ENCODE data around the gene BATF3. TPM values are rescaled to one million over a fixed set of nuclear protein-coding genes. Genes with fewer than 3 reads are reported as not detected.
A peak's percentile ranks its signal among the peaks of the same experiment; 100 is the strongest.

The BATF3 gene
- total and polyA plus RNA-seq, 8 donors: 0.20 to 3.1 (median 0.95) TPM; not detected in 1

DNA sequence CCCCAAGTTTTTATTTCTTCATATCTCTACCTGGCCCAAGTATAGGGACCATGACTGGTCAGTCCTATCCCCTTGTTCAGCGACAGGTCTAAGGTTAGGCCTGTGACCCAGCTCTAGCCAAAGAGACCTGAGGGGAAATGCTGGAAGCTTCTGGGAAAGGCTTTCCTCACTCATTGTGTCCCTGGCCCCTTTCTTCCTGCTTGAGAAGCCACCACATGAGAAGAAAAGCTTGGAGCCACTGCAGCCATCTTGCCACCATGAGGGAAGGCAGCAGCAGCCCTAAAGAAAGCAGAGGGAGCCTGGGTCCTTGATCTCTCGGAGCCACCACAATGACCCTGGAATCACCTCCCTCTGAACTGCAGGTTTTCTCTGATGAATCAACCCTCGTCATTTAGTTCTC is 47.7 kb downstream of the BATF3 start:
- no peaks in the 10 kb centered on the region for H3K4me1 ChIP-seq
- no peak overlapping the region for H3K4me3 ChIP-seq
- 88 to 93% methylated on average over 3 of the region's 3 CpGs for WGBS, 2 donors
- H3K27me3 ChIP-seq: no peaks in the 10 kb centered on the region
- FAIRE-seq (no peak), DNase-seq (no peak), ATAC-seq (no peak)
- intact Hi-C loops (cut with DNase I): no loop called here
- H3K27ac ChIP-seq: no peak overlapping the region
- TF ChIP-seq, protein P1, sequence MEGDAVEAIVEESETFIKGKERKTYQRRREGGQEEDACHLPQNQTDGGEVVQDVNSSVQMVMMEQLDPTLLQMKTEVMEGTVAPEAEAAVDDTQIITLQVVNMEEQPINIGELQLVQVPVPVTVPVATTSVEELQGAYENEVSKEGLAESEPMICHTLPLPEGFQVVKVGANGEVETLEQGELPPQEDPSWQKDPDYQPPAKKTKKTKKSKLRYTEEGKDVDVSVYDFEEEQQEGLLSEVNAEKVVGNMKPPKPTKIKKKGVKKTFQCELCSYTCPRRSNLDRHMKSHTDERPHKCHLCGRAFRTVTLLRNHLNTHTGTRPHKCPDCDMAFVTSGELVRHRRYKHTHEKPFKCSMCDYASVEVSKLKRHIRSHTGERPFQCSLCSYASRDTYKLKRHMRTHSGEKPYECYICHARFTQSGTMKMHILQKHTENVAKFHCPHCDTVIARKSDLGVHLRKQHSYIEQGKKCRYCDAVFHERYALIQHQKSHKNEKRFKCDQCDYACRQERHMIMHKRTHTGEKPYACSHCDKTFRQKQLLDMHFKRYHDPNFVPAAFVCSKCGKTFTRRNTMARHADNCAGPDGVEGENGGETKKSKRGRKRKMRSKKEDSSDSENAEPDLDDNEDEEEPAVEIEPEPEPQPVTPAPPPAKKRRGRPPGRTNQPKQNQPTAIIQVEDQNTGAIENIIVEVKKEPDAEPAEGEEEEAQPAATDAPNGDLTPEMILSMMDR (IDR thresholded peaks at IDR 0.05): no peak
- no peaks in the 10 kb centered on the region for H3K36me3 ChIP-seq
- no peaks in the 10 kb centered on the region for H3K9me3 ChIP-seq

DNA sequence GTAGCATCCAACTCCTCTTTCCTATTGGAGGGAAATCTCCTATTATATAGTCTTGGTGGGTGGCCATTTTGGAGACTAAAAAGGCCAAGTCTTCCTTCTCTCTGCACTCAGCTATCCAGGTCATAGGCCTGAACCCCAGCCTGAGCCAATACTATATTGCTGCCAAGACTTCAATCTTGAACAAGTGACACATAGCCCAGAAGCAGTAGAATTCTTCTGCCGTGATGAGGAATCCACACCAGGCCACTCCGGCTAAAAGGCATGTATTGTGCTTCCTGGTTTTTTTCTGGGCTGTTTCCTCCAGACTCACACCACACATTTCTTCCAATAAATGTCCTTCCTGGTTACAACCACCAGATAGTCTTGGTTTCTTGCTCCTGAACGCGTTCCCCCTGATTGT is 48.1 kb downstream of the BATF3 start:
- Histone ChIP-seq H3K4me1 (no peaks in the 10 kb centered on the region), H3K36me3 (no peaks in the 10 kb centered on the region), H3K27ac (no peak overlapping the region), H3K9me3 (no peaks in the 10 kb centered on the region), H3K4me3 (no peak overlapping the region), H3K27me3 (no peaks in the 10 kb centered on the region)
- WGBS, 2 donors: 74 to 88% methylated on average over 4 of the region's 4 CpGs
- FAIRE-seq (no peak), ATAC-seq (peak in 1 of 4 donors; percentile 23), DNase-seq (no peak)
- TF ChIP-seq, protein P1 (IDR thresholded peaks at IDR 0.05): no peak
- intact Hi-C loops (cut with DNase I): no loop called here

DNA sequence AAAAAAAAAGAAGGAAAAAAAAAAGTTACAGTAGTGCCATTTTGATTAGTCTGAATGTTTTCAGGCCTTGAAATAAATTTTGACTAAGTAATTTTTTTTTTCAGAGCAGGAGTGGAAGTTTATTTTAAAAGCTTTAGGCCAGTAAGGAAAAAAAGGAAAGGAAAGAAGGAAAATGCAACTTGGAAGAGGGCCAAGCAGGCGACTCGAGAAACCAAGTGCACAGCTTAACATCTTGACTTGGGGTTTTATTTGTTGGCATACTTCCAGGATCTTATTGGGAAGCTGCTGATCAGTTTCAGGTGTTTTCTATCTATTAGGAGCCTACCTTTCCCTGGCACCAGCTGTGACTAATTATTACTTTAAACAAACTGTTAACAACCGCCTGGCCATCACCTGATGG is 49.4 kb downstream of the BATF3 start:
- 18 to 41% methylated on average over 3 of the region's 3 CpGs for WGBS, 2 donors
- no peaks in the 10 kb centered on the region for H3K4me1 ChIP-seq
- H3K27ac ChIP-seq: no peak overlapping the region
- FAIRE-seq (no peak), DNase-seq (no peak), ATAC-seq (no peak)
- H3K36me3 ChIP-seq: no peaks in the 10 kb centered on the region
- H3K9me3 ChIP-seq: no peaks in the 10 kb centered on the region
- intact Hi-C loops (cut with DNase I): no loop called here
- TF ChIP-seq, protein P1 (IDR thresholded peaks at IDR 0.05): no peak
- no peak overlapping the region for H3K4me3 ChIP-seq
- no peaks in the 10 kb centered on the region for H3K27me3 ChIP-seq

- TF ChIP-seq, protein P1 (IDR thresholded peaks at IDR 0.05): no peak
- 58 to 82% methylated on average over 2 of the region's 2 CpGs for WGBS, 2 donors
- Histone ChIP-seq H3K27ac (no peak overlapping the region), H3K4me1 (no peaks in the 10 kb centered on the region), H3K9me3 (no peaks in the 10 kb centered on the region), H3K27me3 (no peaks in the 10 kb centered on the region), H3K4me3 (no peak overlapping the region), H3K36me3 (no peaks in the 10 kb centered on the region)
- intact Hi-C loops (cut with DNase I): no loop called here
- DNase-seq: no peak
- no peak for FAIRE-seq
- no peak for ATAC-seq
Observed at GRCh38 chr1:212649020-212649419, 50.6 kb downstream of the BATF3 start.

- FAIRE-seq (no peak), ATAC-seq (no peak), DNase-seq (no peak)
- Histone ChIP-seq H3K4me1 (no peaks in the 10 kb centered on the region), H3K36me3 (no peaks in the 10 kb centered on the region), H3K27ac (no peak overlapping the region), H3K9me3 (no peaks in the 10 kb centered on the region), H3K4me3 (no peak overlapping the region), H3K27me3 (no peaks in the 10 kb centered on the region)
- WGBS, 2 donors: 67 to 79% methylated on average over 3 of the region's 3 CpGs
- TF ChIP-seq, protein P1 (IDR thresholded peaks at IDR 0.05): no peak
- intact Hi-C loops (cut with DNase I): no loop called here
Observed at GRCh38 chr1:212648431-212648830, 51.2 kb downstream of the BATF3 start.

All from pancreas (tissue), 10 donors.